Uterus (tissue), 2 donors: ENCODE results near the gene ATP11A.

Experiments
- CTCF ChIP-seq, 4 experiments: fragments of 200-600 bp in 2 of 4; fragments of 450-650 bp in 2 of 4; sonication (generic) in 2 of 4; IDR thresholded peaks; one replicate each; pipeline ENCODE4 v1.5.1; 2016 to 2019; ENCODE audit warnings: antibody characterized with exemption in 4 of 4, mild to moderate bottlenecking in 2 of 4, moderate library complexity in 1 of 4
- POLR2A ChIP-seq, 2 donors: fragments of 450-650 bp; IDR thresholded peaks; one replicate each; pipeline ENCODE4 v1.6.1; 2016; ENCODE audit warnings: antibody characterized with exemption in 2 of 2, mild to moderate bottlenecking in 1 of 2, moderate library complexity in 1 of 2

- TF ChIP-seq CTCF (IDR thresholded peaks at IDR 0.05) = no peak
- no peak for TF ChIP-seq POLR2A (IDR thresholded peaks at IDR 0.05)
Measured at GRCh38 chr13:112838038-112838841, 148.4 kb downstream of the ATP11A start.
